ES-I3 (cell line): ENCODE measurements around the gene UGT3A2.
"Not testable (repeated sequence)": the region's sequence is repeated elsewhere in the genome, so short reads cannot be mapped to it uniquely, and the experiment has no call there.

Source experiments
- H3K36me3 ChIP-seq: 2 replicates; pipeline ENCODE4 v1.6.1; 2013; ENCODE audit warnings: mild to moderate bottlenecking, low read length, control low read depth, moderate library complexity; ENCODE audit not compliant: insufficient read depth
- H3K4me1 ChIP-seq: 2 replicates; pipeline ENCODE4 v1.6.1; 2013; ENCODE audit warnings: mild to moderate bottlenecking, control low read depth, low read length; ENCODE audit not compliant: insufficient read depth
- H3K9ac ChIP-seq: 2 replicates; pipeline ENCODE4 v1.6.1; 2013; ENCODE audit warnings: low read depth, mild to moderate bottlenecking, low read length, moderate library complexity
- H3K9me3 ChIP-seq: 2 replicates; pipeline ENCODE4 v1.6.1; 2013; ENCODE audit warnings: mild to moderate bottlenecking, low read length, moderate library complexity; ENCODE audit not compliant: control insufficient read depth, insufficient read depth

The UGT3A2 gene

GRCh38 chr5:36034536-36035134 lies 32.0 kb downstream of the UGT3A2 start:
- not testable (repeated sequence) for H3K4me1 ChIP-seq, H3K36me3 ChIP-seq, H3K9ac ChIP-seq, H3K9me3 ChIP-seq

GRCh38 chr5:36033486-36033885 lies 33.2 kb downstream of the UGT3A2 start:
- Histone ChIP-seq H3K9ac (no peak overlapping the region), H3K36me3 (no peaks in the 10 kb centered on the region), H3K4me1 (no peaks in the 10 kb centered on the region), H3K9me3 (no peaks in the 10 kb centered on the region)

- H3K36me3 ChIP-seq, result no peaks in the 10 kb centered on the region
- no peaks in the 10 kb centered on the region for H3K4me1 ChIP-seq
- no peak overlapping the region for H3K9ac ChIP-seq
Measured at GRCh38 chr5:36033047-36033446, 33.6 kb downstream of the UGT3A2 start.

GRCh38 chr5:36031223-36031622 lies 35.5 kb downstream of the UGT3A2 start:
- no peak overlapping the region for H3K9ac ChIP-seq
- H3K9me3 ChIP-seq, result no peaks in the 10 kb centered on the region
- no peaks in the 10 kb centered on the region for H3K36me3 ChIP-seq
- H3K4me1 ChIP-seq, result no peaks in the 10 kb centered on the region

More at GRCh38 chr5:36033047-36033446, 33.6 kb downstream of the UGT3A2 start:
- no peaks in the 10 kb centered on the region for H3K9me3 ChIP-seq

- Histone ChIP-seq H3K4me1 (no peaks in the 10 kb centered on the region), H3K9ac (no peak overlapping the region), H3K36me3 (no peaks in the 10 kb centered on the region), H3K9me3 (no peaks in the 10 kb centered on the region)
Measured at GRCh38 chr5:36029914-36030313, 36.8 kb downstream of the UGT3A2 start.

- Histone ChIP-seq H3K36me3 (no peaks in the 10 kb centered on the region), H3K4me1 (no peaks in the 10 kb centered on the region), H3K9ac (no peak overlapping the region), H3K9me3 (no peaks in the 10 kb centered on the region)
Measured at GRCh38 chr5:36028816-36029465, 37.7 kb downstream of the UGT3A2 start.

- Histone ChIP-seq H3K9me3 (no peaks in the 10 kb centered on the region), H3K4me1 (no peaks in the 10 kb centered on the region), H3K9ac (no peak overlapping the region), H3K36me3 (no peaks in the 10 kb centered on the region)
Measured at GRCh38 chr5:36027711-36028110, 39.0 kb downstream of the UGT3A2 start.

GRCh38 chr5:36026706-36027465 lies 39.8 kb downstream of the UGT3A2 start:
- H3K4me1 ChIP-seq, result no peaks in the 10 kb centered on the region
- no peak overlapping the region for H3K9ac ChIP-seq
- H3K9me3 ChIP-seq, result no peaks in the 10 kb centered on the region
- H3K36me3 ChIP-seq, result no peaks in the 10 kb centered on the region

GRCh38 chr5:36022246-36022645 lies 44.4 kb downstream of the UGT3A2 start:
- not testable (repeated sequence) for H3K4me1 ChIP-seq, H3K9me3 ChIP-seq, H3K9ac ChIP-seq, H3K36me3 ChIP-seq

- H3K9me3 ChIP-seq, H3K4me1 ChIP-seq, H3K9ac ChIP-seq, H3K36me3 ChIP-seq: not testable (repeated sequence)
Measured at GRCh38 chr5:36019584-36019983, 47.1 kb downstream of the UGT3A2 start.

- peaks cover 14% of the 10 kb centered on the region for H3K9me3 ChIP-seq
- H3K9ac ChIP-seq, result no peak overlapping the region
- H3K4me1 ChIP-seq, result no peaks in the 10 kb centered on the region
- no peaks in the 10 kb centered on the region for H3K36me3 ChIP-seq
Measured at GRCh38 chr5:36017622-36018021, 49.1 kb downstream of the UGT3A2 start.

- Histone ChIP-seq H3K4me1 (no peaks in the 10 kb centered on the region), H3K36me3 (no peaks in the 10 kb centered on the region), H3K9me3 (peaks cover 16% of the 10 kb centered on the region), H3K9ac (no peak overlapping the region)
Measured at GRCh38 chr5:36017004-36017403, 49.7 kb downstream of the UGT3A2 start.

- H3K9ac ChIP-seq, result no peak overlapping the region
- H3K4me1 ChIP-seq, result no peaks in the 10 kb centered on the region
- peaks cover 25% of the 10 kb centered on the region for H3K9me3 ChIP-seq
- no peaks in the 10 kb centered on the region for H3K36me3 ChIP-seq
Measured at GRCh38 chr5:36013182-36013581, 53.5 kb downstream of the UGT3A2 start.

- H3K9me3 ChIP-seq, result peaks cover 25% of the 10 kb centered on the region
Measured at GRCh38 chr5:36009698-36010097, 57.0 kb downstream of the UGT3A2 start.

GRCh38 chr5:36007366-36007765 lies 59.3 kb downstream of the UGT3A2 start:
- H3K4me1 ChIP-seq, result no peaks in the 10 kb centered on the region

More at GRCh38 chr5:36009698-36010097, 57.0 kb downstream of the UGT3A2 start:
- Histone ChIP-seq H3K9ac (no peak overlapping the region), H3K36me3 (no peaks in the 10 kb centered on the region), H3K4me1 (no peaks in the 10 kb centered on the region)

More at GRCh38 chr5:36007366-36007765, 59.3 kb downstream of the UGT3A2 start:
- peaks cover 10% of the 10 kb centered on the region for H3K9me3 ChIP-seq
- no peaks in the 10 kb centered on the region for H3K36me3 ChIP-seq
- H3K9ac ChIP-seq, result no peak overlapping the region
